GM21447 (cell line): ENCODE measurements around the gene GCSAM.

Source experiments
- ATAC-seq: cut with Tn5 transposase; IDR thresholded peaks from one replicate; pipeline ENCODE4 v1.9.1; 2021; ENCODE audit not compliant: unreplicated experiment

Gene GCSAM

GRCh38 chr3:112129925-112130637 is 3.0 kb downstream of the GCSAM start:
- no peak for ATAC-seq

DNA sequence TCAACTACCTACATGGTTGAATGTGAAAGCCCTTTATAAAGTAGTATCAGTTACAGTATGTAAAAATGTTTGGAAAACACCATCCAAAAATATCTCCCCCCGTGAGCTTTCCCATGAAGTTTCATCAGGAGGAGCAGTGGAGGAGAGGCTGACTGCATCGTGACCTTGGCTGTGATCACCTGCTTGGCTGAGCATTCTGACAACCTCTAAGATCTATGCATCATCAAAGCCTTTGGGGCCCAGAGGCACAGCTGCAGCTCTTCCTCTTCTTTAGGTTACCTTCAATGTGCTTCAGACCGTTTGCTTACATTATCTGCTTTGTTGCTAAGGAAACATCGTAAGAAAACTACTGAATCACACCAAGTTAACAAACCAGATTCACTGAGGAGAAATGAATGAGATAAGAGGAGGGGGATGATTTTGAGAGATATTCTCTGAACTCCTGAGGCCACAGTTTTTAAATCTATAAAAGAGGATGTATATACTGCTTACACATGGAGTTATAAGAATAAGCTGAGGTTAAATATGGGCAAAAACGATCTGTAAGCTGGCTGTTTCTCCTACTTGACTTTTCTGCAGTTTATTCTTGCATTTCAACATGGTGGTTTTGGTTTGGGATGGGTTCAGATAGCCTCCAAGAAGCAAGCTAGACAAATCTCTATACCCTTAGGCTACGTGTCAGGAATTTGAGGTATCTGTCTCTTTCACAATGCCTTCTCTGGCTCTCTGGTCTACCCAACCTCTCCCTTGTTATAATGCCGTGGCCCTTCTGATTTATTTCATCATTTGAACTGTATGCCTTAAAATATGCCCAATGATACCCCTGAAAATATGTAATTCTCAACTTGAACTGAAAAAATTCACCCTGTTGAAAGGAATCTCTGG is 4.0 kb downstream of the GCSAM start:
- ATAC-seq, result peak; percentile 41

GRCh38 chr3:112127522-112128494 is 5.2 kb downstream of the GCSAM start:
- ATAC-seq, result no peak

GRCh38 chr3:112126511-112126911 is 6.5 kb downstream of the GCSAM start:
- no peak for ATAC-seq

- ATAC-seq, result no peak
These were observed 8.0 kb downstream of the GCSAM start for GRCh38 chr3:112124907-112125607.

GRCh38 chr3:112123548-112123947 is 9.5 kb downstream of the GCSAM start:
- ATAC-seq, result no peak

DNA sequence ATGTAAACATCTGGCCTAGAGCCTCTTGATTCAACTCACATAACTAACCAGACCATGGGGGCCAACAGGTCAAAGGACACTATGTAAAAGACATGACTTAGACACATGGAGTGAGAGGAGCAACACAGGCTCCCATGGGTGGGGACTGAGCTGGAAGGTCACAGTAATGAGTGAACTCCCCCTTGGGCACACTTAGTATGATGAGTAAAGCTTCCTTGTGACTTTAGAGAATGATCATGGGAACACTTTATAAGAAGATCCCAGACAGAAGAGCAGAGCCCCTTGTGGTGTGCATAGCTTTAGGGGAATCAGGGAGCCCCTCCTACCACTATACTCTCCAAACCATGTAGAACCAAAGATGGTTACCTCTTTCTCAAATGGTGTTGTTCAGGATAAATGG is 10.2 kb downstream of the GCSAM start:
- no peak for ATAC-seq

DNA sequence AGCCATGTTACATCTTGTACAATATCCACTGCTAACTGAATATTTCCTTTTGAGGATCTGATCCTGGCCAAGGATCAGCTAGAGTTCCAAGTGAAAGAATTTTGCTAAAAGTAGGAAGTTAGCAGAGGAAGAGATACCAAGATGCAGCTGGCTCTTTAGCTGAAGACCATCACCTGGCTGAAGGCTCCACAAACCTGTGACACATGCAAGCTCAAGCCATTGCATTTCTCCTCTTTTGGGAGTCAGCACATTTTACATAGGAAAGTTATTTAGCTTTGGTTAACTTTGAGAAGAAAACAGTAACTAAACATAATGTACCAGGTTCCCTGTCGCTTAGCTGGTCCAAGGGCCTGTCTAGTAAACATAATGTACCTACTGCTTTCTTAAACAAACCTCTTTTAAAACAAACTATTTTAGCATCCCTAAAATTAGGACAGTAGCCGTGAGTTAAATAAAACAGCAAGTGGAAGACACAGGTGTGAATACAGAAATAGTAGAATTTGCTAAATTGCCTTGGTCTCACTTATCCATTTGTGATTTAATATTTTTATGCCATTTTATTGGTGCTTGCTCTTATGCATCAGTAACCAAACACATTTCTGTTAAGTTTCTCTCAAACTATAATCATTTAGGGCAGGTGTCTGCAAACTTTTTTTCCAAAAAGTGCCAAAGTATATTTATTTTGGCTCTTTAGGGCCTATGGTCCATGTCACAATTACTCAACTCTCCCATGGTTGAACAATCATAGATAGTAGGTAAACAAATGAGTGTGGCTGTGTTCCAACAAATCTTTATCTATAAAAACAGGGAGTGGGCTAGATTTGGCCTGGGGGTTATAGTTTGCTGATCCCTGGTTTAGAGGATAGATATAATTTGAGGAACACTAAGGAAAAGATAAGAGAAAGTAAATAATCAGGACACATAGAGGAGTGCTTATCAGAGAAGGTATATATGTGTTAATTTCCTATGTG is 11.2 kb downstream of the GCSAM start:
- ATAC-seq, result no peak

- no peak for ATAC-seq
These were observed 12.8 kb downstream of the GCSAM start for GRCh38 chr3:112119962-112120836.

DNA sequence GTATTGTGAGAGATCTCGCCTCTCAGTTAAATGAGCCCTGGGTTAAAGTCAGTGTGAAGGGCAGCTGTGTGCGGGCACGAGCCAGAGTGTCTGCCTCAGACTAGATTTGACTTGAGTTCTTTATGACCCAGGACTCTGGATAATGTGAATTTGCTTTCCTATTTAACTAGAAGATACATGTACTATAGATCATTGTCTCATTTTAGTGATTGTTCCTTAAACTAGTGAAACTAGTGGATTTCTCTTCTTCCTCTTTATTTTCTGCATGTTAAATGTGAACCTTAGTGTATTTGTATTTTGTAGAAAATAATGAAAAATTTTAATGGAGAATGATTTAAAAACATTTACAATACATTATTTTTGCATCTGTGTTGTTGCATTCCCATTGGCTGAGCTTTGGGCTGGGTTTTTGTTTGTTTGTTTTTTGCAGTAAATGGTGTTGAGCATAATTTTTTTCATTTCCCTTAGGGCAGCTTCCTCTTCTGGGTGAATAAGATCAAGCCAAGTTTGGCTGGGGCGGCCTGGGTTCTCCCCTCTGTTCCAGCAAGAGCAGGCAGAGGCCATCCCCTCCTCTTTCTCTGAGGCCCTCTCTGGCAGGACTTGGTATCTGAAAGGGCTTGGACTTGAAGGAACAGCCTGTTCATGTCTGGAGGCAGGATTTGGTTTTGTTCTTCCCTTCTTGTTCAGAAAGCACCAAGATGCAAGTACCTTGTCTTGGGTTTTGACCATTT is 15.0 kb downstream of the GCSAM start:
- ATAC-seq, result peak; percentile 14

- ATAC-seq, result no peak
These were observed 15.6 kb downstream of the GCSAM start for GRCh38 chr3:112117415-112117814.

- no peak for ATAC-seq
These were observed 16.3 kb downstream of the GCSAM start for GRCh38 chr3:112116748-112117186.

DNA sequence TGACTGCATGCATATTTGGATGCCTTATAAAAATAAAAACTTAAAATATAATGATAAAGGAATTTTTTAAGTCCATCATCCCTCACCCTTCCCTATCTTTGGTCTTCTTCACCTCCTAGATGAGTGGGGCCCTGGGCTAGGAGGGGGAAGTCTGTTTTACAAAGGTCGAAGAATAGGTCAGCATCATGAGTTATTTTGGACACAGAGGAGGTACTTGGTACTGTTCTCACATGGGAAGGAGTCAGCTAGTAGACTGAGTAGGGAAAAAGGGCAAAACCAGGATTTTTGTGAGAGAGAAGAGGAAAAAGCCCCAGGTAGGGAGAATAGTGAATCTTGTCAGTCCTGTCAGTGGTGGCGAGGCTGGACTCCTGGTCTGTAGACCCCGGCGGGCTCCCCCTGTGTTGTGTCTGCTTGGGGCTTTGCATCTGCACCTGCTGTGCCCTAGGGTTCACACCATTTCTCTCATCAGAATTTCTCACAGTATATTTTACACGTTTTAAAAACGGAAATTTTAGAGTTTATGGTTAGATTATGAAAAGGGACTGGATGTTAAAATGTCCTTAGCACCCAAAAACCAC is 17.2 kb downstream of the GCSAM start:
- no peak for ATAC-seq

GRCh38 chr3:112115161-112115739 is 17.8 kb downstream of the GCSAM start:
- peak; percentile 32 for ATAC-seq

- peak; percentile 21 for ATAC-seq
These were observed 18.4 kb downstream of the GCSAM start for GRCh38 chr3:112114576-112115160.

DNA sequence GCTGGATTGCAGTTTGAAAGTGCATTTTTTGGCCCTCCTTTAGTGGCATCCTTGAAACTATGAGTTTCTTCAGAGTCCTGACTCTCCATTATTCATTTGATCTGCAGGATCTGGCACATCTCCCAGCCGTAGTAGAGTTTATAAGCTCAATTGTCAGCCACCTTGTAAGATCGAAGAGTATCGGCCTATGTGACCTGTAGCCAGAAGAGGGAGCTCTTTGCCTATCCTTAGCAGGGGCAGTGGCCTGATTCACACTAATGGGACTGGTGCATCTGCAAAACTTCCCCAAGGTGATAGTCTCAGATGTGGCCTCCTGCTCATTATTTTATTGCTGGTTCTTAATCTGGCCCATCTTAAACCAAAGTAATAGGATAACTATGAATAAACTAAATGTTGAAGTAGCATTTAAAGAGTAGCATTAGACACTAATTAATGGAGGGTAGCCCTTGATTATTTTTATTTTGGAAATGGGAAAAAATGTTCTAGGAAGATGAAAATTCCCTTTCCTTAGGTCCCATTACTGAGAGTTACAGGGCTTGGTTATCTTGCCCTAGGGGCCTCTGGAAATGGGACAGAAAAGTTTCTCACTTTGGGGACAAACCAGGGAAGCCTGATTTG is 21.2 kb downstream of the GCSAM start:
- ATAC-seq, result peak; percentile 38
